Activated naive CD8-positive, alpha-beta T cell (primary cell): Measurements from ENCODE around the gene LMTK2.

Experiments used
- H3K27ac Mint-ChIP-seq: one replicate; pipeline ENCODE4 v1.8.0; 2021; ENCODE audit warnings: mixed read lengths
- H3K27me3 Mint-ChIP-seq: one replicate; pipeline ENCODE4 v1.8.0; 2021; ENCODE audit warnings: mixed read lengths
- H3K36me3 Mint-ChIP-seq: one replicate; pipeline ENCODE4 v1.8.0; 2021; ENCODE audit warnings: mixed read lengths
- H3K4me1 Mint-ChIP-seq: one replicate; pipeline ENCODE4 v1.8.0; 2021; ENCODE audit warnings: low read depth, mixed read lengths
- H3K4me3 Mint-ChIP-seq: one replicate; pipeline ENCODE4 v1.8.0; 2021; ENCODE audit warnings: mild to moderate bottlenecking, mixed read lengths
- H3K9me3 Mint-ChIP-seq: one replicate; pipeline ENCODE4 v1.8.0; 2021; ENCODE audit warnings: low read depth, mixed read lengths

LMTK2 gene

DNA sequence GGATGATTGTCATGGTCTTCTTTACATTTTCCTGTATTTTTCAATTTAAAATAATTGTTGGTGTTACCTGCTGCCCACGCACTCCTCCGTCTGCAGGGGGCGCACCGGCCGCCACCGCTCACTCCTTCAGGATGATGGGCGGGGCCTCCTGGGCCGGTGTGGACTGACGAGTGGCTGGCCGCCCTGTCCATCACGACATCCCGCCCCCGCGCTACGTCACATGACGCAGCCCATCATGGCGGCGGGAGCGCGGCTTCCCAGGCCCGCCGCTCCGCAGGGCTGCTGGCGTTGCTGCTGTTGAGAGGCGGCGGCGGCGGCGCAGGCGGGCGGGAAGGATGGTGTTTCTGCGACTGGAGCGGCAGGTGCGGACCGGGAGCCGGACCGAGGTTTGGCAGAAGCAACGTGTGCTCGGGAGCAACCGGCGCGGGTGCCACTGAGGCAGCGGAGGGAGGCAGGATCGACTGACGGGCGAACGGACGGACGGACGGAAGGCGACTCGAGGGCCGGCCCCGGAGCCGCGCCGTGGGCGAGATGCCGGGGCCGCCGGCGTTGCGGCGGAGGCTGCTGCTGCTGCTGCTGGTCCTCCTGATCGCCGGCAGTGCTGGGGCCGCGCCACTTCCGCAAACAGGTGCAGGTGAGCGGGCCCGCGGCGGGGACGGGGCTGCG, at the start of gene LMTK2:
TSS of gene LMTK2 (plus strand) at position 216 of the 666 bp plus-strand sequence. CDS start at position 532, 316 bp downstream.
- Mint-ChIP-seq H3K4me1 (peaks cover 46% of the 10 kb centered on the region), H3K27ac (peak within 1 kb of the TSS; percentile 93), H3K36me3 (no peaks in the 10 kb centered on the region), H3K9me3 (peaks cover 4% of the 10 kb centered on the region), H3K4me3 (peak within 1 kb of the TSS; percentile 98), H3K27me3 (peaks cover 4% of the 10 kb centered on the region)

- H3K4me1 Mint-ChIP-seq: no peaks in the 10 kb centered on the region
- H3K4me3 Mint-ChIP-seq: no peak overlapping the region
- H3K27ac Mint-ChIP-seq: no peak overlapping the region
These were observed 49.5 kb upstream of the LMTK2 start for GRCh38 chr7:98057157-98057556.

GRCh38 chr7:98058186-98058585, 48.5 kb upstream of the LMTK2 start:
- Mint-ChIP-seq H3K36me3 (no peaks in the 10 kb centered on the region), H3K9me3 (no peaks in the 10 kb centered on the region), H3K27me3 (peaks cover 8% of the 10 kb centered on the region), H3K4me3 (no peak overlapping the region), H3K4me1 (no peaks in the 10 kb centered on the region), H3K27ac (no peak overlapping the region)

More at GRCh38 chr7:98057157-98057556, 49.5 kb upstream of the LMTK2 start:
- Mint-ChIP-seq H3K9me3 (no peaks in the 10 kb centered on the region), H3K36me3 (no peaks in the 10 kb centered on the region), H3K27me3 (peaks cover 7% of the 10 kb centered on the region)

GRCh38 chr7:98064233-98064632, 42.4 kb upstream of the LMTK2 start:
- Mint-ChIP-seq H3K9me3 (no peaks in the 10 kb centered on the region), H3K27me3 (peaks cover 7% of the 10 kb centered on the region), H3K4me3 (no peak overlapping the region), H3K27ac (no peak overlapping the region), H3K36me3 (no peaks in the 10 kb centered on the region), H3K4me1 (no peaks in the 10 kb centered on the region)

GRCh38 chr7:98066208-98066607, 40.5 kb upstream of the LMTK2 start:
- H3K36me3 Mint-ChIP-seq: no peaks in the 10 kb centered on the region
- H3K9me3 Mint-ChIP-seq: no peaks in the 10 kb centered on the region
- no peaks in the 10 kb centered on the region for H3K4me1 Mint-ChIP-seq
- H3K4me3 Mint-ChIP-seq: no peak overlapping the region
- no peak overlapping the region for H3K27ac Mint-ChIP-seq
- peaks cover 5% of the 10 kb centered on the region for H3K27me3 Mint-ChIP-seq

GRCh38 chr7:98066934-98067507, 39.6 kb upstream of the LMTK2 start:
- Mint-ChIP-seq H3K27ac (no peak overlapping the region), H3K9me3 (no peaks in the 10 kb centered on the region), H3K27me3 (peaks cover 5% of the 10 kb centered on the region), H3K4me3 (no peak overlapping the region), H3K36me3 (no peaks in the 10 kb centered on the region), H3K4me1 (no peaks in the 10 kb centered on the region)

GRCh38 chr7:98073047-98073446, 33.6 kb upstream of the LMTK2 start:
- H3K27ac Mint-ChIP-seq: no peak overlapping the region
- H3K4me1 Mint-ChIP-seq: no peaks in the 10 kb centered on the region
- H3K36me3 Mint-ChIP-seq: no peaks in the 10 kb centered on the region
- H3K4me3 Mint-ChIP-seq: no peak overlapping the region
- H3K27me3 Mint-ChIP-seq: no peaks in the 10 kb centered on the region
- H3K9me3 Mint-ChIP-seq: no peaks in the 10 kb centered on the region

DNA sequence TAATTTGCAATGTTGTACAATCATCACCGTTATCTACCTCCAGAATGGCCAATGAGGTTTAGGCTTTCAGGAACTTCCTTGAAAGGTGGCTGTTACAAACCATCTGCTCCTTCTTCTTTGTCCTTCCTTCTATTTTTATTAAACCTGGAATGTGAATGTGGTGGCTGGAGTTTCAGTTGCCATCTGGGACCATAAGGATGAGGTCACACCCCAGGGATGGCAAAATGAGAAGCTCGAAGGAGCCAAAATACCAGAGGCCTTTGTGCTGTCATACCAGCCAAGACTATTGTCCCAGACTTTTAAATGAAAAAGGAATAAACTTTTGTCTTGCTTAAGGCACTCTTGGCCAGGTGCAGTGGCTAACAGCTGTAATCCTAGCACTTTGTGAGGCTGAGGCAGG, 30.9 kb upstream of the LMTK2 start:
- Mint-ChIP-seq H3K4me1 (no peaks in the 10 kb centered on the region), H3K27ac (no peak overlapping the region), H3K27me3 (peaks cover 1% of the 10 kb centered on the region), H3K9me3 (no peaks in the 10 kb centered on the region), H3K36me3 (no peaks in the 10 kb centered on the region), H3K4me3 (no peak overlapping the region)

DNA sequence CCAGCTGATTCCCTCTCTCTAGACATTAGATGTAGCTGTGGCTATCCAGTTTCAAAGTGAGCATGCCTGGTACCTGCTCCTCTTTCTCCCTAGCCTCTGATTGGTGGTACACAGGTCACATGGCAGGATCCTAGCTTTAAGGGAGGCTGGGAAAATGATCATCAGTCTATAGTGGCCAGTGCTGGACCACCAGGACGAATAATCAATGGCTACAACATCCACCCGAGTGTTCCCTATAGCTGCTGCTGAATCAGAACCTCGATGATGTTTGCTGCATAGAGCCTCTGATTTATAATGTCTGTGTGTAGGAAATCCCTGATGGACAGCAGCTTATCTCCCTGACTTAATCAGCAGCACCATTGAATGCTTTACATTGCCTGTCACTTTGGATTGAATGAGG, 28.9 kb upstream of the LMTK2 start:
- H3K36me3 Mint-ChIP-seq: no peaks in the 10 kb centered on the region
- no peak overlapping the region for H3K4me3 Mint-ChIP-seq
- no peak overlapping the region for H3K27ac Mint-ChIP-seq
- H3K4me1 Mint-ChIP-seq: no peaks in the 10 kb centered on the region
- peaks cover 3% of the 10 kb centered on the region for H3K27me3 Mint-ChIP-seq
- H3K9me3 Mint-ChIP-seq: no peaks in the 10 kb centered on the region

DNA sequence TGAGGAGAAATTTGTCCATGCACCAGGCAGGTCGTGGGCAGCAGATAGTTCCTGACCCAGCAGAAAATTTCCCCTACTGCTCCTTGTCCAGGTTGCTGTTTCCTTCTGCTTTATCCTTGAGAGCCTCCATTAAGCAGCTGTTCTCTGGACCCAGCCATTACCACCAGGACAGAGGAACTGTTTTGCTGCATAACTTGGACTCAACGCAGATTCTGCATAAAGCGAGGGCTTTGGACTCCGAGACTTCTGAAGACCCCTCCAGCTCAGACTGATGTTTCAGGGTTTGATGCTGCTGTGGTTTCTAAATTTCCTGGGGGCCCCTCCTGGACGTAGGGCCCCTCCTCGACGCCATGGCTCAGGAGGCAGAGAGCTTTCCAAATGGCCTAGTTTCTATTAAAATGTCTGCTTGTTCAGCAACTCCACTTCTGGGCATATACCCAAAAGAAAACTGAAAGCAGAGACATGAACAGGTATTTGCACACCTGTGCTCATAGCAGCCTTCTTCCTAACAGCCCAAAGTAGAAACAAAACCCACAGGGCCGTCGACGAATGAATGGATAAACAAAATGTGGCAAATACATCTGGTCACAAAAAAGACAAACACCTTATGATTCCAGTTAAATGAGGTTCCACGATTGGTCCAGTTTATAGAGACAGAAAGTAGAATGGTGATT, 28.3 kb upstream of the LMTK2 start:
- Mint-ChIP-seq H3K4me1 (no peaks in the 10 kb centered on the region), H3K27me3 (peaks cover 3% of the 10 kb centered on the region), H3K9me3 (no peaks in the 10 kb centered on the region), H3K36me3 (no peaks in the 10 kb centered on the region), H3K27ac (no peak overlapping the region), H3K4me3 (no peak overlapping the region)

DNA sequence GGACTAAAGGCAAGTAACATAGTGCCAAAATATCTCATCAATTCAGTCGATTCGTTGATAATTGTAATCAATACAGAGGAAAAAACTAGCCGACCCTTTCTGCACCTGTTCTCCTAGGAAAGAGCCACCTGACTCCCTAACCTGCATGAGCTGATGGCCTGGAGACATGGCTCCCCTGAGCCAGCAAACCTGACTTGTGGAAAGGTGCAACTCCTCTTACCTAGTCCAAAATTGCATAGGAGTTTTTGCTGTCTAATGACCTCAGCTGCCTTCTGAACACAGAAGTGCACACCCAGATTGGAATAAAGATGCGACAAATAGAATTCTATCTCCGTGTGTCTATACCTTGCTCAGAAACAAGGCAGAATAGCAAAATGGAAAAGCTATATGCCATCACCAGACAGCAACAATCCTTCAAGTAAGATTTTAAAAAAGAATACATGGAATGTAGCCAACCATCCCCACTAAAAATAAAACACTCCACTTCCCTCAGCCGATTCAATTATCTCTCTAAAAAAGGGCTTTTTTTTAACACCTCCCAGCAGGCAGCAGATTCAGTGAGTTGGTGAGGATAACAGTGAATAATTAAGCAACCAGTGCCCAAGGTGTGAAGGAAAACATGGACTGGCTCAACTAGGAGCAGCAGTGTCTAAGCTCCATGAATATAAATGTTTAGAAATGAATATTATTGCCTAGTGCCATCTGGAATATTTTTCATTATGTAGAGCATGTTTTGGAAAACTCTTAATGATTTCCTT, 26.6 kb upstream of the LMTK2 start:
- H3K27me3 Mint-ChIP-seq: peaks cover 3% of the 10 kb centered on the region

GRCh38 chr7:98081319-98081718, 25.3 kb upstream of the LMTK2 start:
- H3K4me3 Mint-ChIP-seq: no peak overlapping the region
- H3K27me3 Mint-ChIP-seq: peaks cover 3% of the 10 kb centered on the region
- H3K4me1 Mint-ChIP-seq: no peaks in the 10 kb centered on the region
- no peak overlapping the region for H3K27ac Mint-ChIP-seq
- H3K36me3 Mint-ChIP-seq: no peaks in the 10 kb centered on the region
- H3K9me3 Mint-ChIP-seq: no peaks in the 10 kb centered on the region

More for the DNA sequence above, 26.6 kb upstream of the LMTK2 start:
- Mint-ChIP-seq H3K4me1 (no peaks in the 10 kb centered on the region), H3K4me3 (no peak overlapping the region), H3K9me3 (no peaks in the 10 kb centered on the region), H3K27ac (no peak overlapping the region), H3K36me3 (no peaks in the 10 kb centered on the region)

- no peaks in the 10 kb centered on the region for H3K9me3 Mint-ChIP-seq
- H3K4me1 Mint-ChIP-seq: no peaks in the 10 kb centered on the region
- no peak overlapping the region for H3K4me3 Mint-ChIP-seq
- H3K36me3 Mint-ChIP-seq: no peaks in the 10 kb centered on the region
- no peak overlapping the region for H3K27ac Mint-ChIP-seq
- H3K27me3 Mint-ChIP-seq: peaks cover 2% of the 10 kb centered on the region
These were observed 22.0 kb upstream of the LMTK2 start for GRCh38 chr7:98084631-98085030.

- H3K4me3 Mint-ChIP-seq: no peak overlapping the region
- no peaks in the 10 kb centered on the region for H3K4me1 Mint-ChIP-seq
- H3K27me3 Mint-ChIP-seq: peaks cover 2% of the 10 kb centered on the region
- H3K9me3 Mint-ChIP-seq: no peaks in the 10 kb centered on the region
- no peak overlapping the region for H3K27ac Mint-ChIP-seq
- H3K36me3 Mint-ChIP-seq: no peaks in the 10 kb centered on the region
These were observed 21.0 kb upstream of the LMTK2 start for GRCh38 chr7:98085674-98086073.

- peaks cover 2% of the 10 kb centered on the region for H3K27me3 Mint-ChIP-seq
- H3K4me1 Mint-ChIP-seq: no peaks in the 10 kb centered on the region
- no peaks in the 10 kb centered on the region for H3K36me3 Mint-ChIP-seq
- no peaks in the 10 kb centered on the region for H3K9me3 Mint-ChIP-seq
- no peak overlapping the region for H3K4me3 Mint-ChIP-seq
- no peak overlapping the region for H3K27ac Mint-ChIP-seq
These were observed 20.4 kb upstream of the LMTK2 start for GRCh38 chr7:98086281-98086718.
